Peyer's patch (tissue), 4 donors: ENCODE data around the gene TWIST1.

Source experiments
- POLR2A ChIP-seq, 2 donors: fragments of 450-650 bp; IDR thresholded peaks; one replicate each; pipeline ENCODE4 v1.5.1; 2017; ENCODE audit warnings: antibody characterized with exemption in 2 of 2, mild to moderate bottlenecking in 2 of 2, moderate library complexity in 2 of 2
- TF ChIP-seq, protein P1 (sequence below), 6 experiments: fragments of 450-650 bp in 4 of 6; fragments of 200-600 bp in 2 of 6; sonication (generic) in 1 of 6; IDR thresholded peaks; one replicate each; pipeline ENCODE4 v1.5.1; 2017 to 2019; ENCODE audit warnings: antibody characterized with exemption in 6 of 6, mild to moderate bottlenecking in 3 of 6, moderate library complexity in 1 of 6

DNA sequence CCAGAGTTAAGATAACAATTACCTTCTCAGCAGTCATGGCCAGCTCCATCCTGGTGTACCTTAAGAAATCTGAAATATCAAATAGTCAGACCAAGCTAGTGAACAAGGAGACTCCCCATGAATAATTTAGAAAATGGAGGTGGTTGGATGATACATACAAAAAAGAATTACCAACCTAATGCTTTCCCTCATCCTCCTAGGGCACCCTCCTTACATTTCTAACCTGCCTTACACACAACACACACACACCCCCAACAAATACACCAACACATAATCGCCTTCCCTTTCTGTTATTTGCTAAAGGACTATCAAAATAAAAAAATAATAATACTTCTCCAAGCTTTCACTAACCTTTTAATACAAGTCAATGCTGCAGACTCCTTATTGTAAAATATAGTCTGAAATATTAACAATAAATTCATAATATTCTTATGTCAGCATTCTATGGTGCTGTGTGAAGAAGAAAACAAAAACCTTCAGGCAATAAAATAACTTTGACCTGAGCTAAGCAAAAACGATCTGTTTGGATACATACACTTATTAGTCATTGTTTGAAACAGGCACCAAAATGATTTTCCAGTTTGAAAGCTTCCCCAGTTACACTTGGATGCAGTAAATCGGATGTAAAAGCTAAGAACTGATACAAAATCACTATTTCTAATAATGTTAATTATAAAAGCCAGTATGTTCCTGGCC lies 3.4 kb downstream of the TWIST1 start:
- TF ChIP-seq, protein P1, sequence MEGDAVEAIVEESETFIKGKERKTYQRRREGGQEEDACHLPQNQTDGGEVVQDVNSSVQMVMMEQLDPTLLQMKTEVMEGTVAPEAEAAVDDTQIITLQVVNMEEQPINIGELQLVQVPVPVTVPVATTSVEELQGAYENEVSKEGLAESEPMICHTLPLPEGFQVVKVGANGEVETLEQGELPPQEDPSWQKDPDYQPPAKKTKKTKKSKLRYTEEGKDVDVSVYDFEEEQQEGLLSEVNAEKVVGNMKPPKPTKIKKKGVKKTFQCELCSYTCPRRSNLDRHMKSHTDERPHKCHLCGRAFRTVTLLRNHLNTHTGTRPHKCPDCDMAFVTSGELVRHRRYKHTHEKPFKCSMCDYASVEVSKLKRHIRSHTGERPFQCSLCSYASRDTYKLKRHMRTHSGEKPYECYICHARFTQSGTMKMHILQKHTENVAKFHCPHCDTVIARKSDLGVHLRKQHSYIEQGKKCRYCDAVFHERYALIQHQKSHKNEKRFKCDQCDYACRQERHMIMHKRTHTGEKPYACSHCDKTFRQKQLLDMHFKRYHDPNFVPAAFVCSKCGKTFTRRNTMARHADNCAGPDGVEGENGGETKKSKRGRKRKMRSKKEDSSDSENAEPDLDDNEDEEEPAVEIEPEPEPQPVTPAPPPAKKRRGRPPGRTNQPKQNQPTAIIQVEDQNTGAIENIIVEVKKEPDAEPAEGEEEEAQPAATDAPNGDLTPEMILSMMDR (IDR thresholded peaks at IDR 0.05): no peak
- no peak for TF ChIP-seq POLR2A (IDR thresholded peaks at IDR 0.05)
